ENCODE data around the gene TIMP3.

Gene TIMP3

DNA sequence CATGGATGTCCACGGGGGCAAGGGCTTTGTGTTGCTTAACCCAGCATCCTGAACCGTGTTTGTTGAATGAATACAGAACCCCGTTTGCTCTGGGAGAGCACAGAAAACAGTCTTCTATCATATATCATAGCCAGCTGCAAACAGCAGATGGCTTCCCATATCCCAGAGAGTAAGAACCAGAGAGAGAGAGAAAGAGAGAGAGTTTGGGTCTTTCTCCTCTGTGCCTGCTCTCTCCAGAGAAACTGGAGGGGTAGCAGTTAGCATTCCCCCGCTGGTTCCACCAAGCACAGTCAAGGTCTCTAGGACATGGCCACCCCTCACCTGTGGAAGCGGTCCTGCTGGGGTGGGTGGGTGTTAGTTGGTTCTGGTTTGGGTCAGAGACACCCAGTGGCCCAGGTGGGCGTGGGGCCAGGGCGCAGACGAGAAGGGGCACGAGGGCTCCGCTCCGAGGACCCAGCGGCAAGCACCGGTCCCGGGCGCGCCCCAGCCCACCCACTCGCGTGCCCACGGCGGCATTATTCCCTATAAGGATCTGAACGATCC lies 440 bp upstream of the TIMP3 start:
- ATAC-seq = no peak
- TF ChIP-seq PPARA (CRISPR knock-in tag; IDR thresholded peaks at IDR 0.05; ENCODE audit: borderline replicate concordance) (no peak), ZC3H10 (CRISPR knock-in tag; IDR thresholded peaks at IDR 0.05) (no peak), SNAI2 (CRISPR knock-in tag; IDR thresholded peaks at IDR 0.05) (no peak), BACH2 (CRISPR knock-in tag; IDR thresholded peaks at IDR 0.05; ENCODE audit: borderline replicate concordance) (no peak), ZFP3 (CRISPR knock-in tag; IDR thresholded peaks at IDR 0.05) (no peak), TOX (CRISPR knock-in tag; IDR thresholded peaks at IDR 0.05; ENCODE audit: borderline replicate concordance) (no peak), ZFP30 (CRISPR knock-in tag; IDR thresholded peaks at IDR 0.05) (no peak), ESRRG (CRISPR knock-in tag; IDR thresholded peaks at IDR 0.05) (no peak), ZNF70 (CRISPR knock-in tag; IDR thresholded peaks at IDR 0.05) (no peak), GLIS3 (CRISPR knock-in tag; IDR thresholded peaks at IDR 0.05) (no peak), ARNTL (CRISPR knock-in tag; IDR thresholded peaks at IDR 0.05; ENCODE audit: borderline replicate concordance, low read depth) (no peak), CSDC2 (CRISPR knock-in tag; IDR thresholded peaks at IDR 0.05) (no peak), OSR1 (CRISPR knock-in tag; IDR thresholded peaks at IDR 0.05) (no peak), RARB (CRISPR knock-in tag; IDR thresholded peaks at IDR 0.05) (no peak), ZNF8 (CRISPR knock-in tag; IDR thresholded peaks at IDR 0.05) (no peak), ISL1 (CRISPR knock-in tag; IDR thresholded peaks at IDR 0.05) (no peak)
- TF ChIP-seq, protein P1, sequence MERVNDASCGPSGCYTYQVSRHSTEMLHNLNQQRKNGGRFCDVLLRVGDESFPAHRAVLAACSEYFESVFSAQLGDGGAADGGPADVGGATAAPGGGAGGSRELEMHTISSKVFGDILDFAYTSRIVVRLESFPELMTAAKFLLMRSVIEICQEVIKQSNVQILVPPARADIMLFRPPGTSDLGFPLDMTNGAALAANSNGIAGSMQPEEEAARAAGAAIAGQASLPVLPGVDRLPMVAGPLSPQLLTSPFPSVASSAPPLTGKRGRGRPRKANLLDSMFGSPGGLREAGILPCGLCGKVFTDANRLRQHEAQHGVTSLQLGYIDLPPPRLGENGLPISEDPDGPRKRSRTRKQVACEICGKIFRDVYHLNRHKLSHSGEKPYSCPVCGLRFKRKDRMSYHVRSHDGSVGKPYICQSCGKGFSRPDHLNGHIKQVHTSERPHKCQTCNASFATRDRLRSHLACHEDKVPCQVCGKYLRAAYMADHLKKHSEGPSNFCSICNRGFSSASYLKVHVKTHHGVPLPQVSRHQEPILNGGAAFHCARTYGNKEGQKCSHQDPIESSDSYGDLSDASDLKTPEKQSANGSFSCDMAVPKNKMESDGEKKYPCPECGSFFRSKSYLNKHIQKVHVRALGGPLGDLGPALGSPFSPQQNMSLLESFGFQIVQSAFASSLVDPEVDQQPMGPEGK (CRISPR knock-in tag; IDR thresholded peaks at IDR 0.05; ENCODE audit: borderline replicate concordance) = no peak
- TF ChIP-seq, protein P2, sequence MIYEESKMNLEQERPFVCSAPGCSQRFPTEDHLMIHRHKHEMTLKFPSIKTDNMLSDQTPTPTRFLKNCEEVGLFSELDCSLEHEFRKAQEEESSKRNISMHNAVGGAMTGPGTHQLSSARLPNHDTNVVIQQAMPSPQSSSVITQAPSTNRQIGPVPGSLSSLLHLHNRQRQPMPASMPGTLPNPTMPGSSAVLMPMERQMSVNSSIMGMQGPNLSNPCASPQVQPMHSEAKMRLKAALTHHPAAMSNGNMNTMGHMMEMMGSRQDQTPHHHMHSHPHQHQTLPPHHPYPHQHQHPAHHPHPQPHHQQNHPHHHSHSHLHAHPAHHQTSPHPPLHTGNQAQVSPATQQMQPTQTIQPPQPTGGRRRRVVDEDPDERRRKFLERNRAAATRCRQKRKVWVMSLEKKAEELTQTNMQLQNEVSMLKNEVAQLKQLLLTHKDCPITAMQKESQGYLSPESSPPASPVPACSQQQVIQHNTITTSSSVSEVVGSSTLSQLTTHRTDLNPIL (CRISPR knock-in tag; IDR thresholded peaks at IDR 0.05; ENCODE audit: low read depth) = no peak
- TF ChIP-seq, protein P3, sequence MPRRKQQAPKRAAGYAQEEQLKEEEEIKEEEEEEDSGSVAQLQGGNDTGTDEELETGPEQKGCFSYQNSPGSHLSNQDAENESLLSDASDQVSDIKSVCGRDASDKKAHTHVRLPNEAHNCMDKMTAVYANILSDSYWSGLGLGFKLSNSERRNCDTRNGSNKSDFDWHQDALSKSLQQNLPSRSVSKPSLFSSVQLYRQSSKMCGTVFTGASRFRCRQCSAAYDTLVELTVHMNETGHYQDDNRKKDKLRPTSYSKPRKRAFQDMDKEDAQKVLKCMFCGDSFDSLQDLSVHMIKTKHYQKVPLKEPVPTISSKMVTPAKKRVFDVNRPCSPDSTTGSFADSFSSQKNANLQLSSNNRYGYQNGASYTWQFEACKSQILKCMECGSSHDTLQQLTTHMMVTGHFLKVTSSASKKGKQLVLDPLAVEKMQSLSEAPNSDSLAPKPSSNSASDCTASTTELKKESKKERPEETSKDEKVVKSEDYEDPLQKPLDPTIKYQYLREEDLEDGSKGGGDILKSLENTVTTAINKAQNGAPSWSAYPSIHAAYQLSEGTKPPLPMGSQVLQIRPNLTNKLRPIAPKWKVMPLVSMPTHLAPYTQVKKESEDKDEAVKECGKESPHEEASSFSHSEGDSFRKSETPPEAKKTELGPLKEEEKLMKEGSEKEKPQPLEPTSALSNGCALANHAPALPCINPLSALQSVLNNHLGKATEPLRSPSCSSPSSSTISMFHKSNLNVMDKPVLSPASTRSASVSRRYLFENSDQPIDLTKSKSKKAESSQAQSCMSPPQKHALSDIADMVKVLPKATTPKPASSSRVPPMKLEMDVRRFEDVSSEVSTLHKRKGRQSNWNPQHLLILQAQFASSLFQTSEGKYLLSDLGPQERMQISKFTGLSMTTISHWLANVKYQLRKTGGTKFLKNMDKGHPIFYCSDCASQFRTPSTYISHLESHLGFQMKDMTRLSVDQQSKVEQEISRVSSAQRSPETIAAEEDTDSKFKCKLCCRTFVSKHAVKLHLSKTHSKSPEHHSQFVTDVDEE (CRISPR knock-in tag; IDR thresholded peaks at IDR 0.05) = no peak
- TF ChIP-seq, protein P4, sequence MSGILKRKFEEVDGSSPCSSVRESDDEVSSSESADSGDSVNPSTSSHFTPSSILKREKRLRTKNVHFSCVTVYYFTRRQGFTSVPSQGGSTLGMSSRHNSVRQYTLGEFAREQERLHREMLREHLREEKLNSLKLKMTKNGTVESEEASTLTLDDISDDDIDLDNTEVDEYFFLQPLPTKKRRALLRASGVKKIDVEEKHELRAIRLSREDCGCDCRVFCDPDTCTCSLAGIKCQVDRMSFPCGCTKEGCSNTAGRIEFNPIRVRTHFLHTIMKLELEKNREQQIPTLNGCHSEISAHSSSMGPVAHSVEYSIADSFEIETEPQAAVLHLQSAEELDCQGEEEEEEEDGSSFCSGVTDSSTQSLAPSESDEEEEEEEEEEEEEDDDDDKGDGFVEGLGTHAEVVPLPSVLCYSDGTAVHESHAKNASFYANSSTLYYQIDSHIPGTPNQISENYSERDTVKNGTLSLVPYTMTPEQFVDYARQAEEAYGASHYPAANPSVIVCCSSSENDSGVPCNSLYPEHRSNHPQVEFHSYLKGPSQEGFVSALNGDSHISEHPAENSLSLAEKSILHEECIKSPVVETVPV (CRISPR knock-in tag; IDR thresholded peaks at IDR 0.05) = no peak

DNA sequence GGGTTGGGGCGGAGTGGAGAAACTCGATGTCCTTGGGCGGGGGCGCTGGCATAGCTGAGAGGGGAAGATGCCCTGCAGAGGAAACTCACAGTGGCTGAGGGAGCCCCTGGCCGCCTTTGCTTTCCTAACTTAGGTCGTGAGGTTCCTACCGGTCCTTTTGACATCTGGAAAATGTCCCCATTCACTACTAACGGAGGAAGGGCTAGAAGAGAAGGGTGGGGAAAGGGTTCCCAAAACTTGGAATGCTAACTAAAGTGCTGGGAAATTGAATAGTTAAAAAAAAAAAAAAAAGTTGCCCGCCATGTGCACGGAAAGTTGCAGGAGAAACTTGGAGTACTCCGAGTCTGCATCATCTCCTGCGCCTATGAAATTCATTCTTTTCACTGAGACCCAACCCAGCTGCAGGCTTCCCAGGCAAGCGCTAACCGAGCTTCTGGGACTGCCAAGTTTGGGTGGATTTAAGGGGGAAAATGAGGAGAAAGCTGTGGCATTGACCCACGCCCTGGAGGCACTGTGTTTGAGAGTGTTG lies 796 bp downstream of the TIMP3 start:
- no peak; the same call in 2 of the 3 replicates for ATAC-seq
- TF ChIP-seq, protein P5, sequence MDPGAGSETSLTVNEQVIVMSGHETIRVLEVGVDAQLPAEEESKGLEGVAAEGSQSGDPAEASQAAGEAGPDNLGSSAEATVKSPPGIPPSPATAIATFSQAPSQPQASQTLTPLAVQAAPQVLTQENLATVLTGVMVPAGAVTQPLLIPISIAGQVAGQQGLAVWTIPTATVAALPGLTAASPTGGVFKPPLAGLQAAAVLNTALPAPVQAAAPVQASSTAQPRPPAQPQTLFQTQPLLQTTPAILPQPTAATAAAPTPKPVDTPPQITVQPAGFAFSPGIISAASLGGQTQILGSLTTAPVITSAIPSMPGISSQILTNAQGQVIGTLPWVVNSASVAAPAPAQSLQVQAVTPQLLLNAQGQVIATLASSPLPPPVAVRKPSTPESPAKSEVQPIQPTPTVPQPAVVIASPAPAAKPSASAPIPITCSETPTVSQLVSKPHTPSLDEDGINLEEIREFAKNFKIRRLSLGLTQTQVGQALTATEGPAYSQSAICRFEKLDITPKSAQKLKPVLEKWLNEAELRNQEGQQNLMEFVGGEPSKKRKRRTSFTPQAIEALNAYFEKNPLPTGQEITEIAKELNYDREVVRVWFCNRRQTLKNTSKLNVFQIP (CRISPR knock-in tag; IDR thresholded peaks at IDR 0.05; ENCODE audit: borderline replicate concordance, low read depth) = no peak
- TF ChIP-seq ZNF8 (CRISPR knock-in tag; IDR thresholded peaks at IDR 0.05) (no peak), ISL1 (CRISPR knock-in tag; IDR thresholded peaks at IDR 0.05) (no peak), OSR1 (CRISPR knock-in tag; IDR thresholded peaks at IDR 0.05) (no peak), ESRRG (CRISPR knock-in tag; IDR thresholded peaks at IDR 0.05) (no peak), GLIS3 (CRISPR knock-in tag; IDR thresholded peaks at IDR 0.05) (no peak), SNAI2 (CRISPR knock-in tag; IDR thresholded peaks at IDR 0.05) (no peak), PPARA (CRISPR knock-in tag; IDR thresholded peaks at IDR 0.05; ENCODE audit: borderline replicate concordance) (no peak), ZC3H10 (CRISPR knock-in tag; IDR thresholded peaks at IDR 0.05) (no peak)
- TF ChIP-seq, protein P2 (CRISPR knock-in tag; IDR thresholded peaks at IDR 0.05; ENCODE audit: low read depth) = no peak
- TF ChIP-seq, protein P1 (CRISPR knock-in tag; IDR thresholded peaks at IDR 0.05; ENCODE audit: borderline replicate concordance) = no peak

Data from SK-N-SH treated with all-trans-retinoic acid at 6 μM for 48 hours (cell line).